ENCODE data around the gene CFDP1. TPM values are rescaled to one million over a fixed set of nuclear protein-coding genes. Genes with fewer than 3 reads are reported as not detected.

Gene CFDP1
- polyA plus RNA-seq, 1 donor (not counting 4 experiments of a cell fraction or from before 2014, with no cell fraction given) = 42.1 TPM

GRCh38 chr16:75478480-75479345 is 45.4 kb upstream of the CFDP1 start:
- dilution Hi-C loops (cut with MboI; ENCODE audit: extremely low pct_ligation_motif_present, low sequenced_read_pairs) = no loop called here
- Histone ChIP-seq H3K36me3 (ENCODE audit: control insufficient read depth in 2 of 2, extremely low read depth in 1 of 2, insufficient read depth in 2 of 2, low read length in 2 of 2) (no peaks in the 10 kb centered on the region), H3K27me3 (ENCODE audit: control insufficient read depth, extremely low read depth, insufficient read depth, low read length) (no peaks in the 10 kb centered on the region), H2AFZ (ENCODE audit: control insufficient read depth, low read length) (no peak overlapping the region), H3K4me2 (ENCODE audit: control insufficient read depth, extremely low read depth, insufficient read depth, low read depth, low read length) (no peak overlapping the region), H3K9ac (ENCODE audit: control insufficient read depth, extremely low read depth, insufficient read depth, low read length) (no peak overlapping the region), H3K4me3 (ENCODE audit: control insufficient read depth in 2 of 3, extremely low read depth in 1 of 3, insufficient read depth in 2 of 3, low read depth in 1 of 3, low read length in 3 of 3) (no peak overlapping the region), H3K9me3 (ENCODE audit: control insufficient read depth, low read depth, low read length) (no peaks in the 10 kb centered on the region), H3K9me1 (ENCODE audit: control insufficient read depth, extremely low read depth, insufficient read depth, low read length) (no peaks in the 10 kb centered on the region), H4K20me1 (ENCODE audit: control insufficient read depth, extremely low read depth, insufficient read depth, low read length) (no peaks in the 10 kb centered on the region), H3K79me2 (ENCODE audit: control insufficient read depth, insufficient read depth, low read length) (no peaks in the 10 kb centered on the region), H3K27ac (ENCODE audit: control insufficient read depth, insufficient read depth, low read length) (no peak overlapping the region), H3K4me1 (ENCODE audit: control insufficient read depth, extremely low read depth, insufficient read depth, low read length) (peaks cover 28% of the 10 kb centered on the region)
- no peak for FAIRE-seq
- DNase-seq (ENCODE audit: low read depth, low spot score) = no peak
- TF ChIP-seq EZH2 (IDR thresholded peaks at IDR 0.05; ENCODE audit: low read length) (no peak), CTCF (optimal IDR thresholded peaks at IDR 0.05 in 1 of 3, IDR thresholded peaks at IDR 0.05 in 1 of 3, conservative IDR thresholded peaks at IDR 0.05 in 1 of 3; ENCODE audit: extremely low read depth in 1 of 3, insufficient read depth in 2 of 3, low read length in 3 of 3) (no peak)

GRCh38 chr16:75477680-75478473 is 44.6 kb upstream of the CFDP1 start:
- H3K4me2 ChIP-seq (ENCODE audit: control insufficient read depth, extremely low read depth, insufficient read depth, low read depth, low read length) = peak overlapping the region; percentile 11
- H4K20me1 ChIP-seq (ENCODE audit: control insufficient read depth, extremely low read depth, insufficient read depth, low read length) = no peaks in the 10 kb centered on the region
- H3K4me1 ChIP-seq (ENCODE audit: control insufficient read depth, extremely low read depth, insufficient read depth, low read length) = peaks cover 19% of the 10 kb centered on the region
- no peak overlapping the region for H3K9ac ChIP-seq (ENCODE audit: control insufficient read depth, extremely low read depth, insufficient read depth, low read length)
- TF ChIP-seq CTCF (optimal IDR thresholded peaks at IDR 0.05 in 1 of 3, IDR thresholded peaks at IDR 0.05 in 1 of 3, conservative IDR thresholded peaks at IDR 0.05 in 1 of 3; ENCODE audit: extremely low read depth in 1 of 3, insufficient read depth in 2 of 3, low read length in 3 of 3) (no peak), EZH2 (IDR thresholded peaks at IDR 0.05; ENCODE audit: low read length) (no peak)
- DNase-seq (ENCODE audit: low read depth, low spot score) (no peak), FAIRE-seq (no peak)
- H3K27ac ChIP-seq (ENCODE audit: control insufficient read depth, insufficient read depth, low read length) = no peak overlapping the region
- no peaks in the 10 kb centered on the region for H3K9me1 ChIP-seq (ENCODE audit: control insufficient read depth, extremely low read depth, insufficient read depth, low read length)
- H3K27me3 ChIP-seq (ENCODE audit: control insufficient read depth, extremely low read depth, insufficient read depth, low read length) = no peaks in the 10 kb centered on the region
- dilution Hi-C loops (cut with MboI; ENCODE audit: extremely low pct_ligation_motif_present, low sequenced_read_pairs) = no loop called here
- no peaks in the 10 kb centered on the region for H3K9me3 ChIP-seq (ENCODE audit: control insufficient read depth, low read depth, low read length)
- H2AFZ ChIP-seq (ENCODE audit: control insufficient read depth, low read length) = no peak overlapping the region
- no peak overlapping the region for H3K4me3 ChIP-seq (ENCODE audit: control insufficient read depth in 2 of 3, extremely low read depth in 1 of 3, insufficient read depth in 2 of 3, low read depth in 1 of 3, low read length in 3 of 3)
- no peaks in the 10 kb centered on the region for H3K79me2 ChIP-seq (ENCODE audit: control insufficient read depth, insufficient read depth, low read length)
- no peaks in the 10 kb centered on the region for H3K36me3 ChIP-seq (ENCODE audit: control insufficient read depth in 2 of 2, extremely low read depth in 1 of 2, insufficient read depth in 2 of 2, low read length in 2 of 2)

Measured in keratinocyte (primary cell).